Testis (tissue), 3 donors: Measurements from ENCODE around the gene ARHGEF3. TPM values are rescaled to one million over a fixed set of nuclear protein-coding genes. Genes with fewer than 3 reads are reported as not detected.
"Not testable (repeated sequence)": the region's sequence is repeated elsewhere in the genome, so short reads cannot be mapped to it uniquely, and the experiment has no call there.

Experiments used
- DNase-seq: peaks from one replicate; pipeline ENCODE4 v3.0.0-alpha.2; 2019
- H3K27ac ChIP-seq, 2 donors: fragments of 200-600 bp; sonication (generic); one replicate each; pipeline ENCODE4 v1.5.1; 2019
- H3K27me3 ChIP-seq: fragments of 200-600 bp; sonication (generic); one replicate; pipeline ENCODE4 v1.5.1; 2019
- H3K36me3 ChIP-seq: fragments of 200-600 bp; sonication (generic); one replicate; pipeline ENCODE4 v1.5.1; 2017; ENCODE audit warnings: low read depth; ENCODE audit errors: missing control alignments
- H3K4me1 ChIP-seq: fragments of 200-600 bp; sonication (generic); one replicate; pipeline ENCODE4 v1.5.1; 2019
- H3K4me3 ChIP-seq, 2 donors: fragments of 200-600 bp; sonication (generic); one replicate each; pipeline ENCODE4 v1.5.1; 2017 to 2019
- H3K9me3 ChIP-seq: fragments of 200-600 bp; sonication (generic); one replicate; pipeline ENCODE4 v1.5.1; 2017
- POLR2A ChIP-seq: fragments of 450-650 bp; IDR thresholded peaks from one replicate; pipeline ENCODE4 v1.6.1; 2017; ENCODE audit warnings: antibody characterized with exemption, mild to moderate bottlenecking, moderate library complexity
- WGBS, 2 donors: methylation state at CpG; one replicate each; pipeline ENCODE4 v1.1.5; 2018; 5-methylcytosine and 5-hydroxymethylcytosine counted together
- intact Hi-C: fragments of 100-400 bp; cut with DNase I; formaldehyde crosslinking; loops from one replicate; pipeline ENCODE4 v1.15.1; 2023; ENCODE audit warnings: low total_unique reads
- polyA plus RNA-seq: library from polyadenylated mRNA; stranded (reverse); fragments of 350-450 nt; fragmentation: Illumina TruSeq; extraction: RNeasy Lipid Tissue Mini Kit (QIAGEN cat#74804); gene quantifications from one replicate; pipeline ENCODE4 v1.2.3, GENCODE V29; 2014; ENCODE audit warnings: low read depth, low replicate concordance; ENCODE audit not compliant: insufficient read depth
- total RNA-seq, 2 donors: library from RNA; depleted of rRNA; stranded (reverse); fragments of >200 nt; gene quantifications; one replicate each; pipeline ENCODE4 v1.2.3, GENCODE V29; 2016
- TF ChIP-seq, protein P1 (sequence below), 3 experiments: fragments of 450-650 bp in 2 of 3; fragments of 200-600 bp in 1 of 3; sonication (generic) in 1 of 3; IDR thresholded peaks; one replicate each; pipeline ENCODE4 v1.5.1; 2016 to 2019; ENCODE audit warnings: antibody characterized with exemption in 3 of 3, mild to moderate bottlenecking in 2 of 3, moderate library complexity in 1 of 3

Gene ARHGEF3
- total and polyA plus RNA-seq, 3 donors from 2014 or later, result 43.1 to 72.2 (median 55.1) TPM

DNA sequence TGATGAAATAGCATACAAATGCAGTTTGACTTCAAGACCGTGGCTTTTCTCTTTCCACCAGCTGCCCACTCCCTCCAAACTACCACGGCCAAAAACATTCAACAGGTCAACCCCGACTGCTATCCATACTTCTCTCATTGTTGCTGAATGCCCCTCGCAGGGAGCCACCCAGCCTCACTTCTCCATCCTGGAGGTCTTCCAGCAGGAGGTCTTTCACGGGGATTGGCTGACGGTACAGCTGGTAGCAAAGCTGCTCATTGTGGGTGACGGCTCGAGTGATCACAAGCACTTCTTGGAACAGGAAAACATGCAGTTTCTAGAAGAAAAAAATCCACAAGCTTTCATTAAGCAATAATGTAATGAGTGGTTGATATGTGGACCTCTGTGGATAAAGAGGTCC lies 69.6 kb downstream of the ARHGEF3 start:
- Histone ChIP-seq H3K36me3 (no peaks in the 10 kb centered on the region), H3K9me3 (no peaks in the 10 kb centered on the region), H3K4me1 (no peaks in the 10 kb centered on the region), H3K27ac (no peak overlapping the region), H3K27me3 (no peaks in the 10 kb centered on the region), H3K4me3 (no peak overlapping the region)
- 88 to 96% methylated on average over 8 of the region's 8 CpGs for WGBS, 2 donors
- intact Hi-C loops, result no loop called here
- DNase-seq, result no peak
- TF ChIP-seq, protein P1, sequence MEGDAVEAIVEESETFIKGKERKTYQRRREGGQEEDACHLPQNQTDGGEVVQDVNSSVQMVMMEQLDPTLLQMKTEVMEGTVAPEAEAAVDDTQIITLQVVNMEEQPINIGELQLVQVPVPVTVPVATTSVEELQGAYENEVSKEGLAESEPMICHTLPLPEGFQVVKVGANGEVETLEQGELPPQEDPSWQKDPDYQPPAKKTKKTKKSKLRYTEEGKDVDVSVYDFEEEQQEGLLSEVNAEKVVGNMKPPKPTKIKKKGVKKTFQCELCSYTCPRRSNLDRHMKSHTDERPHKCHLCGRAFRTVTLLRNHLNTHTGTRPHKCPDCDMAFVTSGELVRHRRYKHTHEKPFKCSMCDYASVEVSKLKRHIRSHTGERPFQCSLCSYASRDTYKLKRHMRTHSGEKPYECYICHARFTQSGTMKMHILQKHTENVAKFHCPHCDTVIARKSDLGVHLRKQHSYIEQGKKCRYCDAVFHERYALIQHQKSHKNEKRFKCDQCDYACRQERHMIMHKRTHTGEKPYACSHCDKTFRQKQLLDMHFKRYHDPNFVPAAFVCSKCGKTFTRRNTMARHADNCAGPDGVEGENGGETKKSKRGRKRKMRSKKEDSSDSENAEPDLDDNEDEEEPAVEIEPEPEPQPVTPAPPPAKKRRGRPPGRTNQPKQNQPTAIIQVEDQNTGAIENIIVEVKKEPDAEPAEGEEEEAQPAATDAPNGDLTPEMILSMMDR (IDR thresholded peaks at IDR 0.05), result no peak
- TF ChIP-seq POLR2A, result no peak

DNA sequence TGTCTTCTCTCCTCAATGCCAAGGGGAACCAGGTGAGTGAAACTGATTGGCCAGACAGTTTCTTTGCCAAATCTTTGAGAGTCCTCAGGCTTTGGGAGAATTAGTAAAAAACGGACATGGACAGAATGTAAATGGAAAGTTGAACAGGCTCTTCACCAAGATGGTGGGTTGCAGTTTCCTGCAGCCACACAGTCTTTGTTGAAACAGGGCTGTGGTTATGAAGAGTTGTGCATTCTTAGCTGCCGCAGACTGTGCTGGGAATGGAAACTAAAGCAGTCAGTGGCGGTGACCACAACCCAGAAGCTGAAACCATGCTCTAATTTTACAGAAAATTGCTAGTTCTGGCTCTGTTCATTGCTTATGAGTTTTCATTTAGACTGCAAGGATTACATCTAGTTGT lies 76.6 kb downstream of the ARHGEF3 start:
- TF ChIP-seq, protein P1 (IDR thresholded peaks at IDR 0.05), result no peak
- no peak for TF ChIP-seq POLR2A
- Histone ChIP-seq H3K4me3 (no peak overlapping the region), H3K27ac (no peak overlapping the region), H3K27me3 (no peaks in the 10 kb centered on the region), H3K4me1 (no peaks in the 10 kb centered on the region), H3K36me3 (no peaks in the 10 kb centered on the region), H3K9me3 (no peaks in the 10 kb centered on the region)
- no peak for DNase-seq
- WGBS, 2 donors, result 87 to 90% methylated on average over 3 of the region's 3 CpGs
- intact Hi-C loops, result no loop called here

DNA sequence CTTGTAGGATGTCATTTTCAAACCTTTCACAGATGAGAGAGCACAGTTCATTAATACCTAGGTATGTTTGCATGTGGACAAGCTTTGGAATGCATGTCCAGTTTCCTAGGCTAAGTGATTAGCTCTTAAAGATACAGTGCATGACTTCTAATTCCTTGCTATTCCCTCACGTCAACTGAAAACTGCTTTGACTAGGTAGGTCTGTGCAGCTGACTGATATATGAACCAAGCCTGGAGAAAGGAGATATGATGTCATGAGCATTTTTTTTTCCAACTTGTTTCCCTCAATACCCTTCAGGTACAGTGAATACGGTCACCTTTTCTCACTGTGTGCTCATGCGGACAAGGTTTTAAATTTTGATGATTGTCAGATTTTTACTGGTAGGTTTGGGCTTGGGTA lies 77.1 kb downstream of the ARHGEF3 start:
- Histone ChIP-seq H3K27ac (no peak overlapping the region), H3K36me3 (no peaks in the 10 kb centered on the region), H3K9me3 (no peaks in the 10 kb centered on the region), H3K27me3 (no peaks in the 10 kb centered on the region), H3K4me1 (no peaks in the 10 kb centered on the region), H3K4me3 (no peak overlapping the region)
- no peak for TF ChIP-seq POLR2A
- TF ChIP-seq, protein P1 (IDR thresholded peaks at IDR 0.05), result no peak
- DNase-seq, result no peak
- intact Hi-C loops, result no loop called here
- 84 to 94% methylated on average over 3 of the region's 3 CpGs for WGBS, 2 donors

DNA sequence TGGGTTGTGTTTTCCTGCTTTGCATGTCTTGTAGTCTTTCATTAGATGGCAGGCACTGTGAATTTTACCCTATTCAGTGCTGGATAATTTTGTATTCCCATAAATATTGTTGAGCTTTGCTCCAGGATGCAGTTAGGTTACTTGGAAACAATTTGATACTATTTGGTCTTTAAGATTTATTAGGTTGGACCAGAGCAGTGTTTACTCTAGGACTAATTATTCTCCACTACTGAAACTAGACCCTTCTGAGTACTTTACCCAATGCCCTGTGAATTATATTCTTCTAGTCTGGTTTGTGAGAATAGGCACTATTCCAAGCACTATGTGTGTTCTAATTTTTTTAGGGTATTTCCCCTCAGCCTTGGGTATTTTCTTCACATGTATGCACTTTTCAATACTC lies 80.9 kb downstream of the ARHGEF3 start:
- no peak overlapping the region for H3K4me3 ChIP-seq
- no peak for DNase-seq
- TF ChIP-seq POLR2A, result no peak
- TF ChIP-seq, protein P1 (IDR thresholded peaks at IDR 0.05), result no peak
- no peaks in the 10 kb centered on the region for H3K4me1 ChIP-seq
- no peaks in the 10 kb centered on the region for H3K9me3 ChIP-seq
- intact Hi-C loops, result no loop called here
- H3K36me3 ChIP-seq, result no peaks in the 10 kb centered on the region
- H3K27ac ChIP-seq, result no peak overlapping the region
- H3K27me3 ChIP-seq, result no peaks in the 10 kb centered on the region

DNA sequence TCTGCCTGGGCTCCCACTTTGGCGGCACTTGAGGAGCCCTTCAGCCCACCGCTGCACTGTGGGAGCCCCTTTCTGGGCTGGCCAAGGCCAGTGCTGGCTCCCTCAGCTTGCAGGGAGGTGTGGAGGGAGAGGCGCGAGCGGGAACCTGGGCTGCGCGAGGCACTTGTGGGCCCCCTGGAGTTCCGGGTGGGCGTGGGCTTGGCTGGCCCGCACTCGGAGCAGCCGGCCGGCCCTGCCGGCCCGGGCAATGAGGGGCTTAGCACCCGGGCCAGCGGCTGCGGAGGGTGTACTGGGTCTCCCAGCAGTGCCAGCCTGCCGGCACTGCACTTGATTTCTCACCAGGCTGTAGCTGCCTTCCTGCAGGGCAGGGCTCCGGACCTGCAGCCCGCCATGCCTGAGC lies 82.9 kb downstream of the ARHGEF3 start:
- H3K4me1 ChIP-seq, H3K36me3 ChIP-seq, H3K27me3 ChIP-seq, intact Hi-C loops, H3K4me3 ChIP-seq, DNase-seq, H3K9me3 ChIP-seq, H3K27ac ChIP-seq: not testable (repeated sequence)
- WGBS, 2 donors, result 92 to 96% methylated on average over 5 to 19 of the region's 21 CpGs
